Lower leg skin (tissue), 3 donors: ENCODE results near the gene CEP170.
"Not testable (repeated sequence)": the region's sequence is repeated elsewhere in the genome, so short reads cannot be mapped to it uniquely, and the experiment has no call there.

Source experiments
- CTCF ChIP-seq, 3 donors: fragments of 450-650 bp; IDR thresholded peaks; one replicate each; pipeline ENCODE4 v1.5.1; 2016; ENCODE audit warnings: antibody characterized with exemption in 3 of 3, mild to moderate bottlenecking in 3 of 3, moderate library complexity in 2 of 3
- POLR2A ChIP-seq, 2 donors: fragments of 450-650 bp; IDR thresholded peaks; one replicate each; pipeline ENCODE4 v1.6.1; 2016 to 2017; ENCODE audit warnings: antibody characterized with exemption in 2 of 2, mild to moderate bottlenecking in 1 of 2, moderate library complexity in 1 of 2

DNA sequence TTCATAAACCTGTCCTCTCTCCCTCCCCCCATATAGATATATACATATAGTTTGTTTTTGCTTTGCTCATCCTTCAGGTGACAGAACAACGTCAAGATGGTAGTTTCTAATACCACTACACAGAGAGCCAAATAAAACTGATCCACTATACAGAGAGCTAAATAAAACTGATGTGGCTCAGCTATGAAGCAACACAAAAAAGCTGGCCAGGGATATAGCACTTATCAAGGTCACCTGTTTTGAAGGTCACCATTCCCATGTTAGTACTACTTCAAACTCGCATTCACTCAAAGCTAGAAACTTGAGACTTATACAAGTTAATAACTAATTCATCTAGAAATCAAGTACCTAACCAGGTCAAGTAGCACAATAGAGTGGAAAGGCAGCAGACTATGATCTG lies 61.8 kb downstream of the CEP170 start:
- not testable (repeated sequence) for TF ChIP-seq POLR2A, CTCF (IDR thresholded peaks at IDR 0.05)
